Measurements from ENCODE around the gene ALPL. TPM values are rescaled to one million over a fixed set of nuclear protein-coding genes. Genes with fewer than 3 reads are reported as not detected.

The ALPL gene
- total and polyA plus RNA-seq, 2 of the 4 experiments (the other 2 are of a cell fraction), result 0.54 to 2.2 TPM

GRCh38 chr1:21593231-21593630, 84.0 kb downstream of the ALPL start:
- no peaks in the 10 kb centered on the region for H3K79me1 ChIP-seq (ENCODE audit: low read depth in 1 of 2, low read length in 2 of 2)
- H2AK5ac ChIP-seq (ENCODE audit: low read depth, low read length), result no peak overlapping the region
- H3K9ac ChIP-seq (ENCODE audit: low read depth, low read length), result no peak overlapping the region
- intact Hi-C loops (cut with micrococcal nuclease), result no loop called here
- no peak overlapping the region for H3K4me3 ChIP-seq (ENCODE audit: insufficient read depth, low read depth, low read length)
- H2BK15ac ChIP-seq (ENCODE audit: low read depth, low read length), result no peak overlapping the region
- H2BK5ac ChIP-seq (ENCODE audit: low read depth, low read length, poor library complexity, severe bottlenecking), result no peak overlapping the region
- no peak overlapping the region for H2BK120ac ChIP-seq (ENCODE audit: low read depth, low read length)
- H3K14ac ChIP-seq (replicated peaks; ENCODE audit: low read depth, low read length), result no peak overlapping the region
- in situ Hi-C loops (cut with MboI; ENCODE audit: low sequenced_read_pairs), result loop anchor here (5.0 kb wide), 1 partner anchor 81 kb away; no protein-coding TSS in a partner anchor
- TF ChIP-seq SMC3 (IDR thresholded peaks at IDR 0.05; ENCODE audit: low read depth, low read length) (no peak), RCOR1 (IDR thresholded peaks at IDR 0.05; ENCODE audit: insufficient replicate concordance, low read length) (no peak), POLR2A (IDR thresholded peaks at IDR 0.05; ENCODE audit: low read depth, low read length) (no peak), MAZ (IDR thresholded peaks at IDR 0.05; ENCODE audit: borderline replicate concordance, low read depth, low read length) (no peak), BHLHE40 (IDR thresholded peaks at IDR 0.05; ENCODE audit: low read depth, low read length) (no peak), ELK1 (IDR thresholded peaks at IDR 0.05; ENCODE audit: borderline replicate concordance, low read depth, low read length) (no peak), NFE2L2 (IDR thresholded peaks at IDR 0.05; ENCODE audit: low read depth, low read length) (no peak), FOS (IDR thresholded peaks at IDR 0.05; ENCODE audit: low read depth, low read length) (no peak), CHD1 (IDR thresholded peaks at IDR 0.05; ENCODE audit: low read depth, low read length) (no peak), MAFK (IDR thresholded peaks at IDR 0.05; ENCODE audit: low read depth, low read length) (no peak), MXI1 (IDR thresholded peaks at IDR 0.05; ENCODE audit: borderline replicate concordance, low read depth, low read length) (no peak), USF2 (IDR thresholded peaks at IDR 0.05; ENCODE audit: low read depth, low read length) (no peak), CEBPB (IDR thresholded peaks at IDR 0.05; ENCODE audit: low read depth, low read length) (no peak), CTCF (conservative IDR thresholded peaks at IDR 0.05; ENCODE audit: low read depth, low read length) (no peak), RFX5 (IDR thresholded peaks at IDR 0.05; ENCODE audit: low read depth, low read length) (no peak), RAD21 (IDR thresholded peaks at IDR 0.05; ENCODE audit: low read length) (no peak)
- H3K4me1 ChIP-seq (ENCODE audit: control insufficient read depth, insufficient read depth, low read length), result no peaks in the 10 kb centered on the region
- no peaks in the 10 kb centered on the region; the same call in 1 of the 2 replicates for H4K20me1 ChIP-seq (ENCODE audit: insufficient read depth, low read length)
- no peak for DNase-seq
- no peak overlapping the region for H3K18ac ChIP-seq (ENCODE audit: low read depth, low read length)
- H3K27me3 ChIP-seq (ENCODE audit: control insufficient read depth, insufficient read depth, low read length), result peaks cover 20% of the 10 kb centered on the region; the same call in 1 of the 2 replicates
- H4K8ac ChIP-seq (ENCODE audit: low read depth in 2 of 2, low read length in 2 of 2), result no peak overlapping the region
- ATAC-seq (ENCODE audit: low read depth), result no peak
- H2AK9ac ChIP-seq (replicated peaks; ENCODE audit: low read depth, low read length, poor library complexity), result no peak overlapping the region
- 40% methylated on average over 1 of the region's 8 CpGs; no CpG with 5 or more reads in 1 of the 2 experiments for WGBS, 2 experiments (ENCODE audit: extremely low coverage in 2 of 2, insufficient read length in 1 of 2)
- dilution Hi-C loops (cut with HindIII; ENCODE audit: low sequenced_read_pairs, unreplicated experiment), result no loop called here
- no peak overlapping the region for H3K4ac ChIP-seq (ENCODE audit: low read depth, low read length)
- ChIA-PET CTCF (no interaction called here), POLR2A (ENCODE audit: unreplicated experiment) (no interaction called here)
- no TSS peak for BruUV-seq (replicated peaks)
- no peaks in the 10 kb centered on the region for H3K36me3 ChIP-seq (ENCODE audit: control insufficient read depth, insufficient read depth, low read length)
- H4K91ac ChIP-seq (ENCODE audit: insufficient read depth, low read depth, low read length), result no peak overlapping the region
- no peak overlapping the region for H2BK20ac ChIP-seq (ENCODE audit: low read depth, low read length)
- H4K5ac ChIP-seq (ENCODE audit: low read depth, low read length), result no peak overlapping the region
- H3K23ac ChIP-seq (ENCODE audit: low read depth, low read length), result no peak overlapping the region
- H3K4me2 ChIP-seq (ENCODE audit: low read depth, low read length), result no peak overlapping the region
- H3K56ac ChIP-seq (ENCODE audit: extremely low read depth, insufficient read depth, low read length), result no peak overlapping the region
- H2AFZ ChIP-seq (replicated peaks; ENCODE audit: low read length, poor library complexity), result no peak overlapping the region
- no peaks in the 10 kb centered on the region for H3K9me3 ChIP-seq (ENCODE audit: control insufficient read depth, insufficient read depth, low read length)
- no peaks in the 10 kb centered on the region for H3K9me1 ChIP-seq (ENCODE audit: insufficient read depth, low read length)
- no peak overlapping the region for H3K27ac ChIP-seq (ENCODE audit: insufficient read depth, low read length)

Measured in IMR-90 (cell line).